Hematopoietic multipotent progenitor cell treated with erythropoietin and hydrocortisone succinate and interleukin-3 and kit ligand, for 4 days (in vitro differentiated cells): Measurements from ENCODE around the gene EHBP1.

ENCODE experiments used
- DNase-seq: peaks from one replicate; pipeline ENCODE4 v3.0.0-alpha.2; 2015

Gene EHBP1

GRCh38 chr2:63035169-63035568 is 329.7 kb downstream of the EHBP1 start:
- DNase-seq: no peak

GRCh38 chr2:63035660-63036059 is 330.1 kb downstream of the EHBP1 start:
- DNase-seq: no peak

DNA sequence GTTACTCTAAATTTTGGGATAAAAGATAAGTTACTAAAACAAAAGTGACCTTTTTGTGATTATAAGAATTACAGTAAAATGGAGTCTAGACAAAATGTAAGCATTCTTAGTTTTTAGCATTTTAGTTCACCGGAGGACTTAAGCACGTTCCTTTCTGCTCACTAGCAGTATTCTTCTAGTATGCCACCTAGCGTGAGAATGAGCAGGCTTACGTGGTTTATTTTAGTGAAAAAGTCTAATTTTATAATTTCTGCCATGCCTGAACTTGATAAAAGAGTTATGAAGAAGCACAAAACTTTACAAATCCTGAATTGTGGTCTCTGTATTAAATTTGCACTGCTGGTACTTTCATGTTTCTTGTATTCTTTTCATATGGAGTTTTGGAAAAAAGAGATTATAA is 332.5 kb downstream of the EHBP1 start:
- no peak for DNase-seq

- no peak for DNase-seq
Observed at GRCh38 chr2:63040586-63040985, 335.1 kb downstream of the EHBP1 start.

- DNase-seq: no peak
Observed at GRCh38 chr2:63041592-63041991, 336.1 kb downstream of the EHBP1 start.

DNA sequence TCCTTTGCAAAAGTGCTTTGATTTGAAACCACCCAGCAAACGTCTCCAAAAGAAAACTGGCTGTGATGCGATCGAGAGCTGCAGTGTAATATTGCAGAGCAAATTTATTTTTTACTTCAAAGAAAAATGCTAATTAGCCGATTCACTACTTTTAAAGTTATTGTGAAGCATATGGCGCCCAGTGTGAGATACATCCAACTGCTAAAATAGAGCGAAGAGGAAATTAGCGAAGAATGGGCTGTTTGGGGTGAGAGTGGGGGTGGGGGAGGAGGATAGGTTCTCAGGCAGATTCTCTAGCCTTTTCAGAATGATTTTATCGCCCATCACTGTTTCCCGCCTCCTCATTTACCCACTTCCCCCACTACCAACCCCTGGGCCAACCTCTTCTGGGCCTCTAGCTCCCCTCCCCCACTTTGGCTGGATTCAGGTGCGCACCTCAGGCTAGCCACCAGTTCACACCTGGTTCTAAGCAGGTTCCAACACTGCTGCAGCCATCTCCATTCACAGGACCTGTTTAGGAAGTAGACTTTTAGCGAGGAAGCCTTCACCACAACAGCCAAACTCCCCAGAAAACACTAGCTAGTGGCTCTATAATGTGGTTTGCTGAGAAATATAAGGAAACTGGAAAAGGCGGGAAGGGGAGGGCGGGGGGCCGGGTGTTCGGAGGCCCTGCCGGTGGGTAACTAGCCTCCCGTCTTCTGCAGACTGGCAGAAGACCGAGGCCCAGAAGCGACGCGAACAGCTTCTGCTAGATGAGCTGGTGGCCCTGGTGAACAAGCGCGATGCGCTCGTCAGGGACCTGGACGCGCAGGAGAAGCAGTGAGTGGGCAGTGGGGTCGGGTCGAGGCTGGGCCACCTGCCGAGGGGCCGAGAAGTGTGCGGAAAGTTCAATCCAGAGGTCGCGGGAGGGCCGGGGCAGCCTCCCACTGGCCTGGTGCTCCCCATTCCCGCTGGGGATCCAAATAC is 339.1 kb downstream of the EHBP1 start:
- DNase-seq: no peak

DNA sequence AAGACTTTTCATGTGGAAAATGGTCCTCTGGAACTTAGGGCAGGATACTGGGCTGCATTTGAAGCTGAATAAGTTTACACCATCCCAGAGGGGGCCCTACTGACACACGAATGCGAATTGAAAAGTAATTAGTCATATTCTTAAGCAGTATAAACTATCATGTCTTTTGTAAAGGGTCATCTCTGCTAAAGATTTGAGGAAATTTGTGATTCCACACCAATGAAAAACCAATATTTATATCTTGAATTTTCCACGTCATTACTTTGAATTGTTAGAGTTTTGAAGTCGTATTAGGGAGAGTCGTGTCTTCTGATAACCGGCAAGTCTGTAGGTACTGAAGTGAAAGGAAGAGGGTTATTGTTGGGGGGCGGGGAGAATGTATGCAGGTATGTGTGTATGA is 341.0 kb downstream of the EHBP1 start:
- no peak for DNase-seq

GRCh38 chr2:63046961-63047320 is 341.4 kb downstream of the EHBP1 start:
- no peak for DNase-seq

- peak; percentile 55 for DNase-seq
Observed at GRCh38 chr2:63047321-63048279, 342.1 kb downstream of the EHBP1 start.

GRCh38 chr2:63048367-63049171 is 343.1 kb downstream of the EHBP1 start:
- peak; percentile 36 for DNase-seq

- DNase-seq: peak; percentile 34
Observed at GRCh38 chr2:63049211-63049969, 343.9 kb downstream of the EHBP1 start.

DNA sequence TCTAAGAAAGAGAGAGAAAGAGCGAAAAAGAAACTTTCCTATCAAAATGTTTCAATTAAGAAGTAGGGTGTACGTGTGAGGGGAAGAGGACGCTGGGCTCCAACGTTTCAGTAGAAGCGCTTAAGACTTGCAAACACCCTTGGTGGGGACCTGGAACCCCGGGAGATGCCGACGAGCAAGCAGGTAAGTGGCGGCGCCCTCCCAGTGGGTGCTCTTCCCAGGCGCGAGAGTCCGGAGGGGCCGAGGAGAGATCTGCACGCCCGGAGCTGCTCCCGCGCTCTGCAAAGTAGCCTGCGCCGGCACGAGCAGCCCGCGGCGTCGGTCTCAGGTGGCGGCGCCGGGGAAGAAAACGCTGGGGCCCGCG is 344.4 kb downstream of the EHBP1 start:
- peak; percentile 43 for DNase-seq

DNA sequence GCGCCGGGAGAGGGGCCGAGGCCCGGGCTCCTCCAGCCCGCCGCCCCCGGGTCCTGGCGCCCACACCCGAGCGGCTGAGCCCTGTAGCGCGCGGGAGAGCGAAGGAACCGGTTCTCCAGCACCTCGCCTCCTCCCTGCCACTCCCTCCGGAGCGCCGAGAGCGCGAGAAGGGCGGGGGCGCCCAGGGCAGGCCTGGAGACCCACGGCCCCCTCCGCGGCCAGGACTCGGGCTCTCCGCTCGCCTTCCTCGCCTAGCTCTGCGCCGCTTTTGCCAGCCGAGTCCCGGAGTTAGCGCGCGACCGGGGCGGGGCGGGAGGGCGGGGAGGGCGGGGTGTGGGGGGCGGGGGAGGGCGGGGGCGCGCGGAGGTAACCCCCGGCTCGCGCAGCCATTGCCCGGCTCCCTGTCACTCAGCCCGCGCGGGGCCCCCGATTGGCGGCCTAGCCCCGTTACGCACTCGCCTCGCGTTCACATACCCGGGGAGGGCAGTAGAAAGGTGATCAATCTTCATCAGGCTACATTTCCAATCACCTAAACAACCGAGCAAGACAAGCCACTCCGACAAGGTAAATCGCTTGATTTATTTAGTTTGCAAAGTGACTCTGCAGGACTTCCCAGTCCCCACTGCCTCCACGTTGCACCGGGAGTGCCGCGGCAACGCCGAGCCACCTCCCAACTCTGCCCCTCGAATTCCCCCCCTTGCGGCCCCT is 345.0 kb downstream of the EHBP1 start, which contains the start of gene OTX1:
Gene OTX1 (plus strand): TSS at position 497 of the 708 bp plus-strand sequence. CDS start 2,161 bp downstream, outside the sequence.
- DNase-seq: peak; percentile 74

DNA sequence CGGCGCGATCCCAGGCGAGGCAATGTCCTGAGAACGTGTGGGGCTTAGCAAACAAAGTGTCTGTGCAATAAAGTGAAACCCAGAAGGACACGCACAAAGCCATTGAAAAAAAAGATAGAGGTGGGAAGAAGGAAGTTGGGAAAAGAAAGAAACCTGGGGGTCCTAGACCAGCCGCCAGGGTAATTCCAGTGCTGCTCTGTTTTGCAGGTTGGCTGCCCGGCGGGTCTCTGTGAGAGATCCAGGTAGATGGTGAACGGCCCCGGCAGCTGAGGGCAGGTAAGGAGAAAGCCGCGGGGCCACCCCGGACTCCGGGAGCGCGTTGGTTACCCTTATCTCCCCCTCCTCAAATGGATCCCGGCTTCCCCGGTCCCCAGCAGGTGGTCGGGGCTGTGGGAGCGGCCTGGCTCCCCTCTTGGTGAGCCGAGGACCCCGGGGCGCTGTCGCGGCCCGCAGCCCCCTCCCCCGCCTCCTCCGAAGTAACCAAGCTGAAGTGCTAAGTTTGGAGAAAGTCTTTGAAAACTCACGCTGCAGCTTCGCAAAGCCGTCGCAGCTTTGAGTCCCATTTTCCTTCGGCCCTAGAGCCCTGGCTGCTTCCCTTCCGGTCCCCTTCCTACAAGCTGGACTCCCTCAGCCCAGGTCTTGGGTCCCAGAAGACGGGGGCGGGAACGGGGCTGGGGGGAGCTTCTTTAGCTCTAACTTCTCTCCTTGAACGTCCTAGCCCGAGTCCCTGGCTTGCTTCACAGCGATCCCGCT is 345.7 kb downstream of the EHBP1 start:
- peak; percentile 40 for DNase-seq

GRCh38 chr2:63051795-63052333 is 346.4 kb downstream of the EHBP1 start:
- DNase-seq: peak; percentile 16

DNA sequence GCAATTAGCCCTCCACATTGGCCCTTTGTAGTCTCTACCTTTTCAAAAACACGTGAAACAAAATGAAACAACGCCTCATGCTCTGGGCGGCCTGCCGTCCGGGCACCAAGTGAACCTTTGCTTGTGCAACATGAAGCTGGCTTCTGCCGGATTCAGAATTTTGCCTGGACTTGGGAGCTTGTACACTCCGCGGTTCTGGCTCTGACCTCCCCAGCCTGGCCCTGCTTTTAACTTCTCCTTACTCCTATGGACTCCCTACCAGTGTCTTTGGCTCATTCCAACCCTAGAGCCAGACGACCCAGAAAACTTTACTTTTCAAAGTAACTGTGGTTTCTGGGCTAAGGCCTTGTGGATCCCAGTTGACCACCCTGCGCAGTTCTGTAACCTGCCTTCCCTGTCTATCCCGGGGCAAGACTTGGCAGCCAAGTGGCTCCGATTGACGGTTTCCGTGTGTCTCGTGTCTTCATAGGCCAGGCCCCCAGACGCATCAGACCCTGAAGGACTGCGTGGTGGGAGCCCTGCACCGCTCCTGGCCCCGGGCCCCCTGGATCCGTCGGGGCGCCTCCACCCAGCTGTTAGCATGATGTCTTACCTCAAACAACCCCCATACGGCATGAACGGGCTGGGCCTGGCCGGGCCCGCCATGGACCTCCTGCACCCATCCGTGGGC is 347.0 kb downstream of the EHBP1 start:
- peak; percentile 32 for DNase-seq

- peak; percentile 15 for DNase-seq
Observed at GRCh38 chr2:63053081-63053888, 347.8 kb downstream of the EHBP1 start.

DNA sequence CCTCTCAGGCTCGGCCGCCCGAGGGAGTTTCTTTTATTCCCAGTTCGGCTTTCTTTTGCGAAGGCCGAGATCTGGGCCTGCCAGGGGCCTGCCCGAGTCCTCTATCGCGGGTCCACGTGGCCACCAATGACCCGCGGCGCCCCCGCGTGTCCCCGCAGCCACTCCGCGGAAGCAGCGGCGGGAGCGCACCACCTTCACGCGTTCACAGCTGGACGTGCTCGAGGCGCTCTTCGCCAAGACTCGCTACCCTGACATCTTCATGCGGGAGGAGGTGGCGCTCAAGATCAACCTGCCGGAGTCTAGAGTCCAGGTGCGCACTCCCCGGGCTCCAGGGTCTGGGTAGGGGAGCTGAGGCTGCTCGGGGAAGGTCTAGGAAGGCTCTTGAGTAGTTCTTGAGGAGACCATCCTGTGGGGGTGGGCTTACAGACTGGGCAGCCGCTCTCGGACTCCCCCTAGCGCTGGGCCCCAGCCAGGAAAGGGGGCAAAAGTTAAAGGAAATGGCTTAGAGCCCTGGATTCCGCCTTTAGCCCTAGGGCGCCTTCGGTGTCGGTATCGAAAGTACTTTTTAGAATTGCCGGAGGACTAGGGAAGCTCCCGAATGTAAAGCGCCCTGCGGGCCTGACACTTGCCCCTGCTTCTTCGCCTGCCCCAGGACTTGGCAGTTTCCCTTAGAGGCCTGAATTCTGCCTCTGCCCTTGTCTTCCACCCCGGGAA is 348.5 kb downstream of the EHBP1 start:
- peak; percentile 70 for DNase-seq
